Lower lobe of right lung (tissue), 2 donors: ENCODE data around the gene CNOT4. TPM values are rescaled to one million over a fixed set of nuclear protein-coding genes. Genes with fewer than 3 reads are reported as not detected.
"Not testable (repeated sequence)": the region's sequence is repeated elsewhere in the genome, so short reads cannot be mapped to it uniquely, and the experiment has no call there.

ENCODE experiments used
- ATAC-seq, 2 donors: fragments of 200-7000 bp; cut with Tn5 transposase; one replicate each; pipeline ENCODE4 v1.9.1; 2020 to 2022; ENCODE audit warnings: mild to moderate bottlenecking in 2 of 2, moderate library complexity in 2 of 2
- DNase-seq: peaks from one replicate; pipeline ENCODE4 v3.0.0-alpha.2; 2020
- H3K27ac ChIP-seq: fragments of 200-600 bp; one replicate; pipeline ENCODE4 v1.8.0; 2022
- H3K27me3 ChIP-seq: fragments of 200-600 bp; one replicate; pipeline ENCODE4 v1.8.0; 2022; ENCODE audit warnings: low read depth
- H3K36me3 ChIP-seq: fragments of 200-600 bp; one replicate; pipeline ENCODE4 v1.8.0; 2022; ENCODE audit warnings: mild to moderate bottlenecking
- H3K4me1 ChIP-seq: fragments of 200-600 bp; one replicate; pipeline ENCODE4 v1.8.0; 2022
- H3K4me3 ChIP-seq: fragments of 200-600 bp; one replicate; pipeline ENCODE4 v1.8.0; 2022; ENCODE audit warnings: mild to moderate bottlenecking
- H3K9me3 ChIP-seq: fragments of 200-600 bp; one replicate; pipeline ENCODE4 v1.8.0; 2022
- CTCF ChIP-seq: fragments of 200-600 bp; IDR thresholded peaks from one replicate; pipeline ENCODE4 v1.8.0; 2022; ENCODE audit warnings: antibody characterized with exemption, mild to moderate bottlenecking
- intact Hi-C: fragments of 100-400 bp; cut with DNase I; formaldehyde crosslinking; loops from one replicate; pipeline ENCODE4 v1.11.0; 2022
- total RNA-seq: library from RNA; stranded (reverse); fragmentation: NEBNext Ultra II Directional; extraction: Animal tissue kit (Norgen Biotek cat#: 25700); gene quantifications from one replicate; pipeline ENCODE4 v1.2.1, GENCODE V29; 2021
- donor health status: DM: no; HTN: yes; CAD: no; lungs with severe emphysema.

Gene CNOT4
- total RNA-seq, 1 donor from 2014 or later = 28.0 TPM

GRCh38 chr7:135321556-135321955, 188.3 kb downstream of the CNOT4 start:
- no peak for ATAC-seq
- no peaks in the 10 kb centered on the region for H3K36me3 ChIP-seq
- intact Hi-C loops = no loop called here

GRCh38 chr7:135320953-135321352, 188.9 kb downstream of the CNOT4 start:
- H3K36me3 ChIP-seq, H3K4me3 ChIP-seq, H3K27ac ChIP-seq, H3K9me3 ChIP-seq, ATAC-seq, DNase-seq, intact Hi-C loops, H3K4me1 ChIP-seq, H3K27me3 ChIP-seq: not testable (repeated sequence)

More at GRCh38 chr7:135321556-135321955, 188.3 kb downstream of the CNOT4 start:
- Histone ChIP-seq H3K9me3 (no peaks in the 10 kb centered on the region), H3K27me3 (no peaks in the 10 kb centered on the region), H3K27ac (no peak overlapping the region), H3K4me1 (no peaks in the 10 kb centered on the region), H3K4me3 (no peak overlapping the region)
- DNase-seq = no peak
- TF ChIP-seq CTCF = no peak

- no peaks in the 10 kb centered on the region for H3K9me3 ChIP-seq
- intact Hi-C loops = no loop called here
- peak; percentile 69 to 73 for ATAC-seq
- TF ChIP-seq CTCF = no peak
- H3K27ac ChIP-seq = no peak overlapping the region
- H3K27me3 ChIP-seq = no peaks in the 10 kb centered on the region
- H3K4me3 ChIP-seq = no peak overlapping the region
- no peaks in the 10 kb centered on the region for H3K36me3 ChIP-seq
- DNase-seq = peak; percentile 63
- no peaks in the 10 kb centered on the region for H3K4me1 ChIP-seq
Observed at GRCh38 chr7:135320268-135320667, 189.6 kb downstream of the CNOT4 start.

DNA sequence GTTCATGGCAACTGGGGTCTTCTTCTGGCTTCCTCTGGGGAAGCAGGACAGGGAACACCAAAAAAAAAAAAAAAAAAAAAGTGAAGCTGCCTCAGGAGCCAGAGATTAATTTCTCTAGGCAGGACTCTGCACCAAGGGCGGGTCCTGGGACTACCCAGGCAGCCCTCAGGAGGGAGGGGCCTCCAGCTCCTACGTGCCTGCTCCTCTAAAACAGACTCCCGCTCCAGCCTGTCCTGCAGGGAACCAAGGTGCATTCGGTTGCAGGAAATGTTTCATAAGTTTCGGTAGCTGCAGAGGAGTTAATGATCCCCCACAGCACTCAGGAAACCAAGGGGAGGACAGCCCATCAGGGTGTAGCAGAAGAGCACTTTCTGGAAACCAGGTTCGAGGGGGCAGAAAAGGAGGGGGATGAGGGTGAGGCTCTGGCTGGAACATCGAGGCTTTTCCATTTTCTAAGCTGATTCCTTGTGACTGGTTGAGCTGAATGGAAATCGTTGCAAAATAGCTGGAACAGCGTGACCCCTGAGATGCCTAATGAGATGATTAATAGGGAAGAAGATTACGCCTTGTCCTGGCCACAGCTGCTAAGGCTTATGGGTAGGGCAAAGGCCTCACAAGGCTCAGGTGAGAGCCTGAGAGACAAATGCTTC, 192.1 kb downstream of the CNOT4 start:
- TF ChIP-seq CTCF = no peak
- intact Hi-C loops = no loop called here
- ATAC-seq = no peak
- Histone ChIP-seq H3K4me3 (no peak overlapping the region), H3K36me3 (no peaks in the 10 kb centered on the region), H3K27me3 (no peaks in the 10 kb centered on the region), H3K4me1 (no peaks in the 10 kb centered on the region), H3K27ac (no peak overlapping the region), H3K9me3 (no peaks in the 10 kb centered on the region)
- DNase-seq = no peak

GRCh38 chr7:135316648-135317313, 193.1 kb downstream of the CNOT4 start:
- intact Hi-C loops = no loop called here
- Histone ChIP-seq H3K27me3 (no peaks in the 10 kb centered on the region), H3K36me3 (no peaks in the 10 kb centered on the region), H3K4me3 (no peak overlapping the region), H3K4me1 (no peaks in the 10 kb centered on the region), H3K27ac (no peak overlapping the region), H3K9me3 (no peaks in the 10 kb centered on the region)
- ATAC-seq (no peak), DNase-seq (no peak)
- no peak for TF ChIP-seq CTCF

DNA sequence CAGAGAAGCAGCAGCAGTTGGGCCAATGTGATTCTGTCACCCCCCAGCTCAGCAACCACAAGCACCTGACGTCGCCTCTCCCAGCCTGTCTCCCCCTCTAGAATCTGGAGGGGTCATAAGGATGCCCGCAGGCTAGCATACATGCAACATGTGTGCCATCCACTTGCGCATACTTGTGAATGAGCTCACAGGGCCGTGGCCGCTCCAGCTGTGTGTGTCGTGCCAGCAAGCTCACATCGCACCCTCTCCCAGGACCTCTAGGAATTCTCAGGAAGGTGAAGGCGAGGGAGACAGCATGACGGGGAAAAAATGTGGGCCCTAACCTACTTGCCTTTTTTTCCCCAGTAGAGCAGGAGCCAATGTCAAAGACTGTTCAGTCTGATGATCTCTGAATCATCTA, 195.9 kb downstream of the CNOT4 start:
- no peak overlapping the region for H3K27ac ChIP-seq
- DNase-seq = no peak
- H3K4me3 ChIP-seq = no peak overlapping the region
- intact Hi-C loops = no loop called here
- no peaks in the 10 kb centered on the region for H3K27me3 ChIP-seq
- no peaks in the 10 kb centered on the region for H3K4me1 ChIP-seq
- no peak for ATAC-seq
- TF ChIP-seq CTCF = no peak
- no peaks in the 10 kb centered on the region for H3K36me3 ChIP-seq
- H3K9me3 ChIP-seq = no peaks in the 10 kb centered on the region
